CD4-positive, alpha-beta T cell treated with Interleukin-1 beta for 1 hour (primary cell): ENCODE results near the gene NUDC.

Experiments
- DNase-seq, 2 donors: peaks; one replicate each; pipeline ENCODE4 v3.0.0-alpha.2; 2020 to 2022

NUDC gene

DNA sequence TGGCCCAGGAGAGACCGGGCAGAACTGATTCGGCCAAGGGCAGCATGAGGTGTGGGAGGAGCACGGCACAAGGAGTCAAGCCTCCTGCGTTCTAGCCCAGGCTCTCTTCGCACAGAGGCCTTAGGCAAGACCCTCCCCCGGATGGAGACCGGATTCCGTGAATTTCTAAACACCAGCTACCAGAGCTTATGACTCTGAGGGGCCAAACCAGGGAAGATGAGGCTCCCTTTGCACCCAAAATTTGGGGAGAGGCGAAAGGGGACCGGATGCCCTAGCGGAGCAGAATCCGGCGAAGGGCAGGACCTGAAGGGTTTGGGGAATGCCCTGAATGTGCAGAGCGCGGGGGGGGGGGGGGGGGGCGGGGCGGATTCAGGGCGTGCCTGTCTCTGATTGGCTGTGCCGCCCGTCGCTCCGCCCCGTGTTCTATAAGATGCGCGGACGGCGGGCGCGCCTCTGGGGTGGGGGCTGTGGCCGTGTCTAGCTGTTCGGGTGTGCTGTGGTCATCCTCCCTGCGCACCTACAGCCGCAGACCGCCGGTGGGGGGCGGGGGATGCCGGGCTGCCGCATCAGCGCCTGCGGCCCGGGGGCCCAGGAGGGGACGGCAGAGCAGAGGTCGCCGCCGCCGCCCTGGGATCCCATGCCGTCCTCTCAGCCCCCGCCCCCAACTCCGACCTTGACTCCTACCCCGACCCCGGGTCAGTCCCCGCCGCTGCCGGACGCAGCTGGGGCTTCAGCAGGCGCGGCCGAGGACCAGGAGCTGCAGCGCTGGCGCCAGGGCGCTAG lies 71.9 kb downstream of the NUDC start, which contains the start of gene TRNP1:
TSS of gene TRNP1 (plus strand) at position 456 of the 783 bp plus-strand sequence. CDS start at position 551, 95 bp downstream.
- DNase-seq, result peak; percentile 75 to 77

DNA sequence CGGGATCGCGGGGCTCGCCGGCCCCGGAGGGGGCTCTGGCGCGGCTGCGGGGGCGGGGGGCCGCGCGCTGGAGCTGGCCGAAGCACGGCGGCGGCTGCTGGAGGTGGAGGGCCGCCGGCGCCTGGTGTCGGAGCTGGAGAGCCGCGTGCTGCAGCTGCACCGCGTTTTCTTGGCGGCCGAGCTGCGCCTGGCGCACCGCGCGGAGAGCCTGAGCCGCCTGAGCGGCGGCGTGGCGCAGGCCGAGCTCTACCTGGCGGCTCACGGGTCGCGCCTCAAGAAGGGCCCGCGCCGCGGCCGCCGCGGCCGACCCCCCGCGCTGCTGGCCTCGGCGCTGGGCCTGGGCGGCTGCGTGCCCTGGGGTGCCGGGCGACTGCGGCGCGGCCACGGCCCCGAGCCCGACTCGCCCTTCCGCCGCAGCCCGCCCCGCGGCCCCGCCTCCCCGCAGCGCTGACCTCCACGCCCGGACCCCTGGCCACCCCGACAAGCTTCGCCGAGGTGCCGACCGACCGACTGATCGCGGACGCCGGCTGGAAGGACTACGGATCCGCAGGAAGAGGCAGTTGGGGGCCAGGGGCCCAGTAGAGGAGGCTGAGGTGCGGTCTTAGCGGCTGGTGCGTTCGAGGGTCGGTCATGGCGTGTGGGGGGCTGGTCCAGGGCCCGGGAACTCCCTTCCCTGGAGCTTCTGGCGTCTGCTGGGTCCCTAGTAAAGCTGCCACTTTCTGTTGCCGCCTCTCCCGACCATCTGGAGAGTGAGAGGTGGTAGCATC lies 72.7 kb downstream of the NUDC start:
- peak in 1 of 2 donors; percentile 20 for DNase-seq

DNA sequence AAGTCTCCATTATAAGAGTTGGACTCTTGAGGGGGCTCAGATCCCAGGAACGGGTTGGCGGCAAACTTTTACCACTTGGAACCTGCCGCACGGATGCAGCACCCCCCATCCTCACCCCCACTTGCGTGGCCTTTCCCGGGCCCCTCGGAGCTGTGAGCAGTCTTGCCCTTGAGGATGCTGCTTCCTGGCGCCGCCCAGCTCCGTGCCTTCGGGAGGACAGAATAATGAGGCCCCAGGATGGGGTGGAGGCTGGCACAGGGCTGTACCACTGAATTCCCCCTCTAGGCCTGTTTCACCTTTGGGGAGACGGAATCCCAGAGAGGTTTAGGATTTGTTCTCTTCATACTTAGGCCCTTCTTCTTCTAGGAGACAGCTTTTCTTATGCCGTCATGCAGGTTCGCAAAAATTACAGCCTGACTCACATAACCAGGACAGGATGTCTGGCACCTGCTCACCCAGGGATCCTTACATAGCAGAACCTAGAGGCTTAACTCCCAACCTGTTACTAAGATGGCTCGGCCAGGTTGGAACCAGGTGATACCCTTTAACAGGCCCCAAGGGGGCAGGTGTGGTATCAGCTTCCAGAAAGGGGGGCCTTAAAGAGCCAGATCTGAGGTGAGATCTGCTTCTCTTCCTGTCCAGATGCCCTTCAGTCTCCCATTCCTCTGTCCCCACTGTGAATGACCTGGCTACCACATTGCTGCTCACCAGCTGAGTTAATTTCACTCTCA lies 73.4 kb downstream of the NUDC start:
- no peak for DNase-seq

DNA sequence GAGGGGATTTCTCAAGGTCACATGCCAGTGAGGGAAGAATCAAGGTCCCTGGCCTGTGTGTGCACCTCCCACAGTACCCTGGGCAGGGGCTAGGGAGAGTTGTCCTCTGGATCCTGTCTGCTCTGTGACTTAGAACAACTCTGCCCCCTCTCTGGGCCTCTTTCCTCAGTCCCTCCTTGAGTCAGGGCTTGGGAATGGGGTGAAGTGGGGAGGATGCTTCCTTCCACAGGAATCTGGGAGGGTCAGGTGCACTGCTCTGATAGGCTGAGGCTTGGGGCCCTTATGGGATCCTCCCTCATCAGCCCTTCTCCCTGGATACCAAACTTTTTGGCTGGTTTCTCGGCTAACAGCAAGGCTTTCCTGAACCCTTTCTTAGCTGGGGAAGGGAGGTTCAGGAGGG lies 74.5 kb downstream of the NUDC start:
- DNase-seq, result no peak
